Duodenal mucosa (tissue), 2 donors: Measurements from ENCODE around the gene TRPV3.

ENCODE experiments used
- H3K27ac ChIP-seq: one replicate; pipeline ENCODE4 v1.7.0; 2013; ENCODE audit warnings: low read depth, low read length
- H3K27me3 ChIP-seq, 2 donors: one replicate each; pipeline ENCODE4 v1.7.0; 2013; ENCODE audit warnings: low read length in 2 of 2, control low read depth in 1 of 2; ENCODE audit not compliant: insufficient read depth in 2 of 2, control insufficient read depth in 1 of 2
- H3K36me3 ChIP-seq, 2 donors: one replicate each; pipeline ENCODE4 v1.7.0; 2013; ENCODE audit warnings: low read length in 2 of 2, control low read depth in 1 of 2; ENCODE audit not compliant: insufficient read depth in 2 of 2, control insufficient read depth in 1 of 2
- H3K4me1 ChIP-seq, 2 donors: one replicate each; pipeline ENCODE4 v1.7.0; 2013; ENCODE audit warnings: low read length in 2 of 2, control low read depth in 1 of 2; ENCODE audit not compliant: insufficient read depth in 2 of 2, control insufficient read depth in 1 of 2
- H3K4me3 ChIP-seq, 2 donors: one replicate each; pipeline ENCODE4 v1.7.0; 2013; ENCODE audit warnings: low read length in 2 of 2, low read depth in 1 of 2
- H3K9ac ChIP-seq, 2 donors: one replicate each; pipeline ENCODE4 v1.7.0; 2013; ENCODE audit warnings: low read length in 2 of 2, low read depth in 1 of 2
- H3K9me3 ChIP-seq, 2 donors: one replicate each; pipeline ENCODE4 v1.7.0; 2013; ENCODE audit warnings: low read length in 2 of 2, control low read depth in 1 of 2; ENCODE audit not compliant: control insufficient read depth in 1 of 2

TRPV3 gene

DNA sequence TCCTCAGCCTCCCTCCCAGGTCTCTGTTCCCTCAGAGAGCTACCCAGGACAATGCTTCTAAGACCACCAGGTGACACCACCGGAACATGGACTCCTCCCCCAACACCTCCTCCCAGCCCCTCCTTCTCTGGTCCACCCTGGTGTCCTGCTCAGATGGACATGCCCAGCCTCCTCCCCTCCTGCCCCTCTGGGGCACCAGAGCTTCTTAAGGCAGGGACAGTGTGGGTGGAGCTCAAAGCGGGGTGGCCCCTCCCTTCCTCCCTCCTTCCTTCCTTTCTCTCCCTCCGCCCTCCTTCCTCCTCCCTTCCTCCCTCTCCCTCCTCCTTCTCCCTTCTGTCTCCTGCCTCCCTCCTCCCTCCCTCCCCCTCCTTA is 22.7 kb downstream of the TRPV3 start:
- H3K4me1 ChIP-seq, result peaks cover 5 to 18% of the 10 kb centered on the region in 2 donors
- peak overlapping the region in 1 of 2 donors; percentile 59 for H3K4me3 ChIP-seq
- no peak overlapping the region for H3K9ac ChIP-seq
- no peaks in the 10 kb centered on the region for H3K36me3 ChIP-seq
- H3K9me3 ChIP-seq, result no peaks in the 10 kb centered on the region
- H3K27ac ChIP-seq, result no peak overlapping the region
- H3K27me3 ChIP-seq, result no peaks in the 10 kb centered on the region

DNA sequence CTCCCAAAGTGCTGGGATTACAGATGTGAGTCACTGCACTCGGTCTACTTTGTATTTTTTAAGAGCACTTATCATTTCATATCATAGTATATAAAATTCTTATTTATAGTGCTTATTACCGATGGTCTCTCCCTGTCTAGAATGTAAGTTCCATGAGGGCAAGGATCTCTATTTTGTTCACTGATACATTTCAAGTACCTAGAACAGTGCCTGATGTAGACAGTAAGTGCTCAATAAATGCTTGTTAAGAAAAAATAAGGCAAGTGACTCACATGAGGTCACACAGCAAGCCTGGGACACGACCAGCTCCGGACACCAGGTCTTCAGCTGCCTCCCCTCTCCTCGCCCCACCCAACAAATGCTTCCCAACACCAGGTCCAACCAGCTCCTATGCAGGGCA is 23.9 kb downstream of the TRPV3 start:
- Histone ChIP-seq H3K4me3 (no peak overlapping the region), H3K9ac (no peak overlapping the region), H3K27ac (no peak overlapping the region), H3K36me3 (no peaks in the 10 kb centered on the region), H3K27me3 (no peaks in the 10 kb centered on the region), H3K4me1 (peaks cover 5 to 20% of the 10 kb centered on the region in 2 donors), H3K9me3 (no peaks in the 10 kb centered on the region)

DNA sequence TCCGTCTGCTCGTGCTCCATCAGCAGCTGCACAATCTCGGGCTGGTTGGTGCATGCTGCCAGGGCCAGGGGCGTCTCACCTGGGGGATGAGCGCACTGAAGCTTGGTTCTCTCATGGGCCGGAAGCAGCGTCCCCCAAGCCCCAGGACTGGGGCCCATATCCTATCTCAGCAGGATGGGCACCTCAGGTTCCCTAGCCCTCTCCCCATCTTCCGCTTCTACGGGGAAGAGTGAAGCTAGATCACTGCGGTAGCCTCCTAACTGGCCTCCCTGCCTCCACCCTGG is 24.8 kb downstream of the TRPV3 start:
- Histone ChIP-seq H3K9ac (no peak overlapping the region), H3K27ac (no peak overlapping the region), H3K27me3 (no peaks in the 10 kb centered on the region), H3K4me1 (peaks cover 5 to 20% of the 10 kb centered on the region in 2 donors), H3K36me3 (no peaks in the 10 kb centered on the region), H3K9me3 (no peaks in the 10 kb centered on the region), H3K4me3 (no peak overlapping the region)

DNA sequence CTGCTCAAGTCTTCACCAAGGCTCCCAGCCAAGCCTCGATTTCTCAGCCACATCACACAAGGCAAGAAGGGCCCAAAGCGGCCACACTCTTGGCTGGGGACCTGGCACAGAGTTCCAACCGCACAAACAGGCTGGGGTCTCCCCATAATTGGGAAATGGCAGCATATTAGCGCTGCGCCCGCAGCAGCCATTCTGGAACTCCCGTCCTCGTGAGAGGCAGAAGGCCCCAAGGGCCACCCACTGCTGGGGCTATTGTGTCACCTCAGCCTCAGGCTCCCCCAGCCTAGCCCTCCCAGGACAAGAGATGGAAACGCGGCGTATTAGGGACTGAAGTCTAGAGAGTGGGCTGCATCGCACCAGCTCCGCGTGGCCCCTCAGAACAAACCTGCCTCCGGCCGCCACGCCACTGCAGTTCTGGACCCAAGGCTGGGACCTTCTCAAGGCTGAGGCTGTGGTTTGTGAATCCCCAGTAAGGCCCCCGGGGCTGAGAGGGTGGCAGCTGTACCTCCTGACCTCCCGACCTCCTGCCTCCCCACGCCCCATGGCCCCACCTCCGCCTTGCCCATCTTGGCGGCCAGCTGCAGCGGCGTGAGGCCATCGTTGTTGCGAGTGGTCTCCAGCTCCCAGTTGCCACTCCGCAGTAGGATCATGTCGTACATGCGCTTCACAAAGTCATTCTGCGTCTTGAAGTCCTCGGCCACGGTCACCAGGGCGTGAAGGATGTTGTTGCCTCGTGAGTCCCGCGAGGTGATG is 25.3 kb downstream of the TRPV3 start:
- H3K27ac ChIP-seq, result no peak overlapping the region
- H3K4me3 ChIP-seq, result no peak overlapping the region
- H3K9me3 ChIP-seq, result no peaks in the 10 kb centered on the region
- no peaks in the 10 kb centered on the region for H3K27me3 ChIP-seq
- no peak overlapping the region for H3K9ac ChIP-seq
- peaks cover 5 to 20% of the 10 kb centered on the region in 2 donors for H3K4me1 ChIP-seq
- no peaks in the 10 kb centered on the region for H3K36me3 ChIP-seq

DNA sequence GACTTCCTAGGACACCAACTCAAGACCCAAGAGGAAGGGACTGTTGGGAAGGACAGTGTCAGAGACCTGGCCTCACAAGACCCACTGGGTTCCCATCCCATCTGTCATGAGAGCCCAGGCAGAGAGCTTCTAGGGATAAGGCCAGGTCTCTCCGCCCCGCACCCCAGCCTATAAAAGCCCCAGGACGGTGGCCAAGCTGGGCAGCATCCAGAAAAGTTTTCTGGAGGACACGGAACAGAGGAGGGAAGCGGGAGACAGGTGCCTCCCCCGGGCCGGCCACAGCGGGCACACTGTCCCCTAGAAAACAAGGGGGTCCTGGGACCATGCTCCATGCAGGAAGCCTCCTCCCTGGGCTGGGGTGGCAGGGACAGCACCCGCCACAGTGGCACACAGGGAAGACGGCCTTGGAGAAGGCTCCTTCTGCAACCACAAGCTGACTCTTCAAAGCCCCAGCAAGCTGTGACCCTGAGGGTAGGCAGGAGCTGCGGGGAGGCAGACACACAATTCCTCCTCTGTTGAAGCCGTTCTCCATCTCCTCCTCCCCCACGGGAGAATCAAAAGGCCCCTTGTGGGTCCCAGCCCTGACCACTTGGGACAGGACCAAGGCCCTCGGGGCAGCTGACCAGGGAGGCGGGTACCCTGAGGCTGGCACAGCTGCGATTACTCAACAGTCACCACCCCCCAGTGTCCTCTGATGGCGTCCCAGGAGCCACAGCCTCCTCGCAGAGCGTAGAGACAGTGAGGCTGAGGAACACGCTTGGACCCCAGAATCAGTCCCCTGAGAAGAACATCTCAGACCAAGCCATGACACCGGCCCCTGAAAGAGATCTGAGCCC is 26.1 kb downstream of the TRPV3 start:
- H3K4me1 ChIP-seq, result peaks cover 5 to 20% of the 10 kb centered on the region in 2 donors
- no peak overlapping the region for H3K27ac ChIP-seq
- H3K9ac ChIP-seq, result no peak overlapping the region
- H3K4me3 ChIP-seq, result no peak overlapping the region
- H3K36me3 ChIP-seq, result no peaks in the 10 kb centered on the region
- H3K9me3 ChIP-seq, result no peaks in the 10 kb centered on the region
- no peaks in the 10 kb centered on the region for H3K27me3 ChIP-seq

DNA sequence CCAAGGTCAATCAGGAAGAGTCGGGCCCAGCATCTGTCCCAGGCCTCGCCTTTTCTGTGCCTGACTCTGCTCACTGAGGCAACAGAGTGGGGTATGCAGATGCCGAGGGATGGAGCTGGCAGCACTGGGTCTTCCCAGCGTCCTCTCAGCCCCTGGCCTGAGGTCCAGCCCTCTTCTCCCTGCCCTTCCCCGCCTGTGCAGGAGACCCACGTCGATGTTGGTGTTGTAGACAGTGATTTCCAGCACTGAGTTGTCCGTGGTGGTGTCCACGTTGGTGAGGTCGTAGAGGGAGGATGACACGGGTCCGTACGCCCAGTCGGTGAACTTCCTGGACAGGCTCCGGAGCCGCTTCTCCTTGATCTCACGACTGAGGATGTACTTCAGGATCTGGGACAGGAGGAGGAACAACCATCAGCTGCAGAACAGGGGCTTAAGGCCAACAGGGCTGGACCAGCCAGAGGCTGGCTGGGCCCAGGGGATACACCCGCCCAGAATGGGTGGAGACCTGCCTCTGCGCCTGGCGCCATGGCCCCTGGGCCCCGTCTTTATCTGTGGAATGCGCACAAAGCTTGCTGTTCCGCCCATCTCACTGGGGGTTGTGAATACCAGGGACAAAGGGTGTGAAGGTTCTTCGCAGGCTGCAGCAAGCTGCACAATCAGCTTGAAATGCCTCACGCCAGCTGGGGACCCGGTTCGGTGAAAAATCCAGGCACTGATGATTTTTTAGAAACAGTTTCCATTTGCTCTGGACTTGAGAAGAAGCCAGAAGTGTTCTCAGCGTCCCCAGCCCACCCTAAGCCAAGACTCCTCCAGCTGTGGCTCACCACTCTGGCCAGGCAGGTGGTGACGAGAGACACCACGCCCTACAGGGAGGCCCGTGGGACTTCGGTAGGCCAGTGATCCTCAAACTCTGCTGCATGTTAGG is 27.5 kb downstream of the TRPV3 start:
- Histone ChIP-seq H3K4me1 (peaks cover 5 to 20% of the 10 kb centered on the region in 2 donors), H3K27ac (no peak overlapping the region), H3K27me3 (no peaks in the 10 kb centered on the region), H3K9ac (no peak overlapping the region), H3K4me3 (no peak overlapping the region), H3K36me3 (no peaks in the 10 kb centered on the region), H3K9me3 (no peaks in the 10 kb centered on the region)

DNA sequence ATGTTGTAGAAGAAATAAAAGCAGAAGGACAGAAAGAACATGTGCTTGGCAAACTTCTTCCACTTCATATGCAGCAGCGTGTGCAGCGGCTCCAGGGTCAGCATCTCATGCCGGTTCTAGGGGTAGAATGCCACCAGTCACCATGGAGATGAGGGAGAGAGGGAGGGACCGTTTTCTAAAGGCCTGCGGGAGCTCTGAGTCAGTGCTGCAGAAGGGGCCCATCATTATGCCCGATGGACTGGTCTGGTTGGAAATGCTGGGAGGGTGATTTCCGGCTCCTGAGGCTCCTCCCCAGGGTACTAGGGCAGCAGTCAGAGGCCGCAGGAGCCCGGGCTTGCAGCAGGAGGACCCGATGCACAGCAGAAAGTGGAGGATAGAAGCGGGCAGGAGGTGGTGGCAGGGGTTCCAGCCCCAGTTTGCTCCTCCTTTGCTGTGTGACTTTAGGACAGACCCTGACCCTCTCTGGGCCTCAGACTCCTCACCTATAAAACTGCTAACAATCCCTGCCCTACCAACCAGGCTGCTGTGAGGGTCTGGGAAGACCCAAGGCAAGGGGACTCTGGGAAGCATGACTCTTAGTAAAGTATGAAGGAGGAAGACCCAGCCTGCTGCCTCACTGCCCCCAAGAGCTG is 28.6 kb downstream of the TRPV3 start:
- Histone ChIP-seq H3K36me3 (no peaks in the 10 kb centered on the region), H3K9ac (no peak overlapping the region), H3K4me3 (no peak overlapping the region), H3K9me3 (no peaks in the 10 kb centered on the region), H3K27me3 (no peaks in the 10 kb centered on the region), H3K4me1 (peaks cover 5 to 15% of the 10 kb centered on the region in 2 donors), H3K27ac (no peak overlapping the region)

DNA sequence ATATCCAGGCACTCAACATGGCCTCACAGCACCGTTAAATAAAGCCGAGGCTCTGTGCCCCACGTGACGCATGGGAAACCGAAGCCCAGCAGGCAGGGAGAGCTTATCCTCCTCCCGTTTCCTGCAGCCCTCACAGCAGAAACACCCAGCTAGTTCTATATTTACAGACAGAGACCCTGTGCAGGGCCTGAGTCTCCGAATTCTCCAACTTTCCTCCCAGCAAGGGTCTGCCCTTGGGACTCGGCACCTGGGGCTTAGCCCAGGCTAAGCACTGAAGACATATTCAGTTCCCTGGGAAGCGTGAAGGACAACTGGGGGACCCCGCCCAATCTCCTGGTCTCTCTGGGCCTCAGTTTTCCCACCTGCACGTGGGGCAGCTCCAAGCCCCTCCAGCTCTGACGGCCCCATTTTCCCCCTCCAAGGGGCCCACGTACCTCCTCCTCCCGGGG is 29.2 kb downstream of the TRPV3 start:
- Histone ChIP-seq H3K36me3 (no peaks in the 10 kb centered on the region), H3K9ac (no peak overlapping the region), H3K27ac (no peak overlapping the region), H3K27me3 (no peaks in the 10 kb centered on the region), H3K4me1 (peaks cover 5 to 15% of the 10 kb centered on the region in 2 donors), H3K9me3 (no peaks in the 10 kb centered on the region), H3K4me3 (no peak overlapping the region)

DNA sequence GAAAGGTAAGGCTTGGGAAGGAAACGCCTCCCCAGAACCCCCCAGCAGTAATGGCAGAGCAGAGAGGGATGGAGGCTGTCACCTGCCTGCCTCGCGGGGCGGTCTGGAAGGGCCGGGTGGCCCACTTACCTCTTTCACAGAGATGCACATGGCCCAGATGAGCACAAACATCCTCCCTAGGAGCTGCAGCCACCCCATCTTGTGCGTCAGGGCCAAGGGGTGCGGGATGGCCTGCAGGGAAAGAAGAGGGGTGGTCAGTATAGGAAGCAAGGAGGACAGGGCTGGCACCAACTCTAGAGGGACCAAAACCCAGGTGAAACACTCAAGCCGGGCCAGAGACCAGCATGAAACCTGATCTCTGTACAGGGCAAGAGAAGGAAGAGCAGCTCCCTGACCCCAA is 29.7 kb downstream of the TRPV3 start:
- no peaks in the 10 kb centered on the region for H3K9me3 ChIP-seq
- no peak overlapping the region for H3K27ac ChIP-seq
- no peaks in the 10 kb centered on the region for H3K27me3 ChIP-seq
- H3K4me1 ChIP-seq, result peaks cover 5 to 15% of the 10 kb centered on the region in 2 donors
- H3K36me3 ChIP-seq, result no peaks in the 10 kb centered on the region
- no peak overlapping the region for H3K4me3 ChIP-seq
- no peak overlapping the region for H3K9ac ChIP-seq
